ENCODE data around the gene USP33.
"Not testable (repeated sequence)": the region's sequence is repeated elsewhere in the genome, so short reads cannot be mapped to it uniquely, and the experiment has no call there.

USP33 gene

DNA sequence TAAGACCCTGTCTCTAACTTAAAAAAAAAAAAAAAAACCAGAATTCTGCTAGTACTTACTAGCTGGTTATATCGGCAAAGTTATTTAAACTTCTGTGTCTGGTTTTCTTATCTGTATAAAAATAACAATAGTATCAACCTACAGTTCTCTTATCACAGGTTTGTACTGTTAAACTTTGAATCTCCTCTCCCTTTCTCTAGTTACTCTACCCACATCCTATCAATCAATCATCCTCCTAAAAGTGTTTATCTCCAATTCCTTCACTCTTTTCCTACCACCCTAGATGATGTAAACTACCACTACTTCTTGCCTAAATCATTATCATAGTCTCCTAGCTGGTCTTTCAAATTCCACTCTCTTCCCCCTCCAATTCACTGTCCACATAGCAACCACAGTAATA, 27.6 kb downstream of the USP33 start:
- no peak for DNase-seq

DNA sequence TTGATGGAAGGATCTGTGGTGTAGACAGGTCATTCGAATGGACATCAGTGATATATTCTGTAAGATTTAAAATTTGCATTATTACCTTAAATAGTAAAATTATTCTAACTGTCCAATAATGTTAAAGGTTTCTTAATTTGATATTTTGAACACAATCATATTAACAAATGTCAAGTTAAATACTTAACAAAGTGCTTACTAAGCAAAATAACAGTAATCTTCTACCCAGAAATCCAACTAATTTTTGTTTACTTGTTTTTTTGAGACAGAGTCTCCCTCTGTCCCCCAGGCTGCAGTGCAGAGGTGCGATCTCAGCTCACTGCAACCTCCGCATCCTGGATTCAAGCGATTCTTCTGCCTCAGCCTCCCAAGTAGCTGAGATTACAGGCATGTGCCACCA, 33.9 kb downstream of the USP33 start:
- DNase-seq = no peak

DNA sequence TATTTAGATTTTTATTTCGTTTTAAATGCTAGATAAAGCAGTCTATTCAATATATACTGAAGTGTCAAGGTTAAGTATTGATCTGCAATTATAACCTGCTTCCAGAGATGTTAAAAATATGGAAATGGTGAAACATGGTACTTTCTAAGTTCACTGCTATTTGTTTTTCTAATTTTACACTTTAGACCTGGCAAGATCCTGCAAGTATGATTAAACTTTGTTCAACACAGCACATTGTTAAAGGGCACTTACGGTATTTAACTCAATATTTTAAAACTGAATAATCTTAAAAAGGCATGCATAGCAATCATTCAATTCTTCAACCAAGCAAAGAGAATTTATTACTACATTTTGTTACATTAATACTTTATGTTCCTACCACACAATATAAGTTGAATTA, 41.5 kb downstream of the USP33 start:
- DNase-seq = no peak

DNA sequence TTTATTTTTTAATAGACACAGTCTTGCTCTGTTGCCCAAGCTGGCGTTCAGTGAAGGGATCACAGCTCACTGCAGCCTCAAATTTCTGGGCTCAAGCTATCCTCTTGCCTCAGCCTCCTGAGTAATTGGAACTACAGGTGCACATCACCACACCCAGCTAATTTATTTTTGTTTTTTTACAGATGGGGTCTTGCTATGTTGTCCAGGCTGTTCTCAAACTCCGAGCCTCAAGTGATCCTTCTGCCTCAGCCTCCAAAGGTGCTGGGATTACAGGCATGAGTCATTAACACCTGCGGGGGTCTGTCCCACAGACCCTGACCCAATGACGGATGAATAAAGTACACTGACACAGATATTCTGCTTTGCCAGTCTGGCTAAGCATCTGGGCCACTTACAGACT, 43.6 kb downstream of the USP33 start:
- no peak for DNase-seq

DNA sequence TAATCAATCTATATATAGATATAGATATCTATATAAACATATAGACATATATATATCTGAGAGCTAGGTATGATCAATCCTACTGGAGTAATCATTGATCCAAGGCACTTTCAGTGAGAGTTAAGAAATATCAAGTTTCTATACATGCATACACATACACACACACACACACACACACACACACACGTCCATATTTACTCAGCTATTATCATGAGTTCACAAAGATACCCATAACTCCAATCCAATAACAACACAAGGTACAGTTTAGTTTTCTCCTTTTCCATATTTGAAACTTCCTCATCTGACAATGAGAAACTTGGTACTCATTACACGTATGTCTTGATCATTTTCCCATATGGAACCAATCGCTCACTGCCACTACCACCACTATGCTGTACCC, 49.9 kb downstream of the USP33 start:
- DNase-seq = no peak

DNA sequence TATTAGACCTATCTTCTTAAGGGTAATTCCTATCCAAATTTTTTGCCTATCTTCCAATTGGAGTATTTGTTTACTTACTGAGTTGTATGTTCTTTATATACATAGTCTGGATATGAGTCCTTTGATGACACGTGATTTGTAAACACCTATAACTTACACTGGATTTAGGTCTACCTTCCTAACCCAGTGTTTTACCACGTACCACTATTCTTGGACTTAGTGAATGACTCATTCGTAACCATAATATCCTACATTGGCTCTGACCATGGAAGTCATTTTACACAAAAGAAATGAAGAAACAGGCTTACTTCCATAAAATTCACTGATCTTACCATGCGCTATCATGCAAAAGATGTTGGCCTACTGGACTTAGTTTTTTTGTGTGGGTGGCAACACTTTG, 53.3 kb downstream of the USP33 start:
- DNase-seq = no peak

DNA sequence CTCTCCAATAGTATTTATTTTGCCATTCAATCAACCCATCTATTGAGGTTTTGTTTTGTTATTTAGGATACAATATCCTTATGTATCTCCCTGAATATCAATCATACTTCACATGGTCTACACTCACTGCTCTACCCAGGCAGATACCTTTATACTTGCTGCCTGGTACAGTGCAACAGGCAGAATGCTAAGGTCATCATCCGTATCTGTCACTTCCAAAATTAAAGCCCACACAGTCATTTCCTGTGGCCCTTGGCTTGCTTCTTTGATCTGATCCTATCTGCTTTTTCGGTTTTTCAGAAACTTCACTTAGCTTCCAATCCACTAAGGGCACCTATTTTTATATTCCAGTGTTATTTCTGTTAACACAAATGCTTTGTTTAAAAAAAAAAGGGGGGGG, 54.9 kb downstream of the USP33 start:
- no peak for DNase-seq

DNA sequence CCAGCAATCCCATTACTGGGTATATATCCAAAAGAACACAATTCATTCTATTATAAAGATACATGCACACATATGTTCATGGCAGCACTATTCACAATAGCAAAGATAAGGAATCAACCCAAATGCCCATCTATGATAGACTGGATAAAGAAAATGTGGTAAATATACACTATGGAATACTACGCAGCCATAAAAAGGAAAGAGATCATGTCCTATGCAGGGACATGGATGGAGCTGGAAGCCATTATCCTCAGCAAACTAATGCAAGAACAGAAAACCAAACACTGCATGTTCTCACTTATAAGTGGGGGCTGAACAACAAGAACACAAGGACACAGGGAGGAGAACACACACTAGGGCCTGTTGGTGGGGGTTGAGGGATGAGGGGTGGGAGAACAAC, 60.0 kb downstream of the USP33 start:
- not testable (repeated sequence) for DNase-seq

DNA sequence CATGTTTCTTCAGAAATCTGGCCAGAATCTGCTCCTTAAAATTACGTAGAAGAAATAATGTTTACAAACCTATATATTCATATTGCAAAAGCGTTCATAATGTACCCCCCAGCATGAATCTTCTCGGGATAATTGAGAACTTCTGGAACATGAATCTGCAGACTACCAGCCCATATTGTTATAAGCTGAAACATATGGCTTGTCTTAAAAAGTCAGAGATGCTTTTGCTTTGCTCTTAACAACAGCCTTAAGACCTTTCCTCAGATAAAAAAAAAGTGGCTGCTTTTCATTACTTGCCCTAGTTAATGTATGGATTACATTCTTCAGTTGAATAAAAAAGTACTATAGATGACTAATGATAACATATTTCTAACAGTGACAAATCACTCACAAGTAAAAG, 62.2 kb downstream of the USP33 start:
- no peak for DNase-seq

DNA sequence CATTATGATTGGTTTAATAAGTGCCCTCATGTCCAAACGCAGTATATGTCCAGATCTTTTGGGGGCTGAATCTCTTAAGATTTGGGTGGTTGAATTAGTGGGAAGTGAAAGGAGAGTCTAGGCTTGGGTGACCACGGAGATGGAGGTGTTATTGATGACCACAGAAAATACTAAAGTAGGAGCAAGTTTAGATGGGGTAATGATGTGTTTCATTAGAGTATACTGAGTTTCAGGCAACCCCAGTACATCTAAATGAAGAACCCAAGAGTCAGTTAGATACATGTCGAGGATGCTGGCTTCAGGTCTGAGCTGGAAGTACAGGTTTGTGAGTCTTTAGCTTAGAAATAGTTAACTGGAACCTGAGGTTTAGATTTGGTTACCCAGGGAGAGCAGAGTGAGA, 70.7 kb downstream of the USP33 start:
- DNase-seq = no peak

DNA sequence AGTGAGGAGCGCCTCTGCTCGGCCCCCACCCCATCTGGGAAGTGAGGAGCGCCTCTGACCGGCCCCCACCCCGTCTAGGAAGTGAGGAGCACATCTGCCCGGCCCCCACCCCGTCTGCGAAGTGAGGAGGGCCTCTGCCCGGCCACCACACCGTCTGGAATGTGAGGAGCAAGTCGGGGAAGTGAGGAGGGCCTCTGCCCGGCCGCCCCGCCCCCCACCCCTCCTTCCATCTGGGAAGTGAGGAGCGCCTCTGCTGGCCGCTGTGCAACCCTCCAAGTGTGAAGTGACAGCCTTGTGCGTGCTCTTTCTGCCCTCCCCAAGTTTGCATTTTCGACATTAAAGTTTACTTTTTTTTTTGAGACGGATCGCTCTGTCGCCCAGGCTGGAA, 72.1 kb downstream of the USP33 start:
- no peak for DNase-seq

DNA sequence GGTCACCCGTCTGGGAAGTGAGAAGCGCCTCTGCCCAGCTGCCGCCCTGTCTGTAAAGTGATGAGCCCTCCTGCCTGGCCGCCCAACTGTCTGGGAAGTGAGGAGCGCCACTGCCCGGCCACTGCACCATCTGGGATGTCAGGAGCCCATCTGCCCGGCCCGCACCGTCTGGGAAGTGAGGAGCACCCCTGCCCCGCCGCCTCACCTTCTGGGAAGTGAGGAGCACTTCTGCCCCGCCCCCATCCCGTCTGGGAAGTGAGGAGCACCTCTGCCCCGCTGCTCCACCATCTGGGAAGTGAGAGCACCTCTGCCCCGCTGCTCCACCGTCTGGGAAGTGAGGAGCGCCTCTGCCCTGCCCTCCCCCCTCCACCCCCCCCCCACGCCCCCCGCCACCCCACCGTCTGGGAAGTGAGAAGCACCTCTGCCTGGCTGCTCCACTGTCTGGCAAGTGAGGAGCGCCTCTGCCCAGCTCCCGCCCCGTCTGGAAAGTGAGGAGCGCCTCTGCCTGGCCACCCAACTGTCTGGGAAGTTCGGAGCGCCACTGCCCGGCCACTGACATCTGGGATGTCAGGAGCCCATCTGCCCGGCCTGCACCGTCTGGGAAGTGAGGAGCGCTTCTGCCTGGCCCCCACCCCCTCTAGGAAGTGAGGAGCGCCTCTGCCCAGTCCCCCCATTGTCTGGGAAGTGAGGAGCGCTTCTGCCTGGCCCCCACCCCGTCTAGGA, 72.7 kb downstream of the USP33 start:
- DNase-seq = no peak

DNA sequence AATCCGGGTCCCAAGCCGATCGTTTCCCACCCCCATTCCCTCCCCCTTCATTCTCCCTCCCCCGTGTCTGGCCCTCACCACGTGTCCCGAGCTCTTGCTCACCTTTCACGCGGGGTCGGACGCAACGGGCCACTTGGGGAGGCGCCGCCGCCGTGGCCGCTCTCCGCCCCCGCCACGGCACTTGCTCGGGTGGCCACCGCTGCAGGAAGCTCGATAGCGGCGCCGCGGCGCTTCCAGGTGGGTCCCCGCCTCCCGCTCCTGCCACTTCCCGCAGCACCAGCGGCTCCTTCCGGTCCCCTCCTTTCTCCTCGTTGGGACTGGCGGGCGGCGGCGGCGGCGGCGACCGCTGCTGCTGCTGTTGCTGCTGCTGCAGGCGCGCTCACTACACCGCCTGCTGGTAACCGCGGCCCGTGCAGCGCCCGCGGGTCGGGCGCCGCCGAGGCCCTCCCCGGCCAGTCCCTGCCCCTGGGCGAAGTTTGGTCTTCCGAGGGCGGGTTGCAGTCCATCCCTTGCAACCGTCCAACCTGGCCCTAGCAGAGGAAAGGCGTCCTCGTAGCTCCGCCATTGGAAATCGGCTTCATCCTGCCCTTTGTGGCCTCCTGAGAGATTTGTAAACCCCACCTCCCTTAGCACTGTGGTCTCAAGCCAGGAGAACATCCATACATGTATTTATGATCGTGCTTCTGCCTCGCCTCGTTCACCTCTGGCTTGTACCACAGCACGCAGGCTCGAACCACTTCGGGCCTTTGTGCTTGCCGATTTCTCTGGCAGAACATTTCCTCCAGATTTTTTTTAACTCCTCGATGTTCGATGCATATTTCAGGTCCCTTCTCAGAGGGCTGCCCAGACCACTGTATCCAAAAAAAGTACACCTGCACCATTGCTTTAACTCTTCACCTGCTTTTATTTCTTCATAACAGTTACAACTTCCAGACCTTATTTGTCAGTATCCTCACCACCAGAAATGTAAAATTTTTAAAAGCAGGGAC, 76.2 kb downstream of the USP33 start:
- DNase-seq = peak; percentile 85 to 86

DNA sequence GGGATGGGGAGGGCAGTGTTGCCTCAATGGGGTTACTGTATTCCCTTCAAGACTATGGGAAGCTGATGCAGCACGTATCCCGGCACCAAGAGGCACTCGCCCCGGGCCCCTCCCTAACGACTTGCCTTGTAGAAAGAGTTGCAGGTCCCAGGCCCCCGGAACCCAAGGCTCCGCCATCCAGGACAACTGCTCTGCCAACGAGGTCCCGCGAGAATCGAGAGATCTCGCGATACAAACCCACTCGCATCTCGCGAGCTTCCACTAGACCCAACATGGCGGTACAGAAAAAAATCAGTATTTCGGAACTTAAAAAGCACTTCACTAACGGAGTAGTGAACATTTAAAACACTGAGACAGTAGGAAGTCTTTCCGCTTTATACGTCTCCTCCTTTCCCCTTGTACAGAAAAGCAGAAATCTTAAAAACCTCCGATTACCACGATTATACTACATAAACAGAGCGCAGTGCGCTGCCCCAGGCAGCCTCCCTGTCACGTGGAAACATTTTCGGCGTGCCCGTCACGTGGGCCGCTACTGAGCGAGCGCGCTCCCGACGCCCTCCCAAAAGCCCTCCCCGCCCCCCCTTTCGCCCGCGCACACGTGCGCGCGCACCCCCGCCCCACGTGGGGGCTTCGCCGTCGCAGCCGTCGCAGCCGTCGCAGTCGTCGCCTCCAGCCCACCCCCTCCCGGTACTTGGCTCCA, 77.0 kb downstream of the USP33 start, which contains the start of gene ZZZ3:
Gene ZZZ3, minus strand, starts transcription at position 199 of the 700 bp plus-strand sequence. CDS start 49,304 bp downstream, outside the sequence.
- DNase-seq = peak; percentile 86 to 91

DNA sequence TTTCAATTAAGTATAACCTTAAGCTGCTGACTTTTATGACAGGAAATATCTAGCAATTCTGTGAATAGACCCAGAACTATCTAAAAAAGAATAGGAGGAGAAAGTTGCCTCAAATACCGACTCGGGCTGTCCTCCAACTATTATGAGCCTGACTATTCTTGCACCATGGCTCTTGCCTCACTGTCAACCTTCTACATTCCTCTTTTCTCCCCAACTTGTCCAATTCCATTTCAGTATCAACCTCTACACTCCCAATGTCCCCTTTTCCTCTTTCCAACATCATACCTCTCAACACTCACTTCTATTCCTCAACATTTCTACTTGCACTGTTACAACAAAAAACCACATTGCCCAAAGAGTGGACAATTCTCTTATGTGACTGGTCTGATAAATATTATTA, 79.5 kb downstream of the USP33 start:
- DNase-seq = peak; percentile 14 to 34

DNA sequence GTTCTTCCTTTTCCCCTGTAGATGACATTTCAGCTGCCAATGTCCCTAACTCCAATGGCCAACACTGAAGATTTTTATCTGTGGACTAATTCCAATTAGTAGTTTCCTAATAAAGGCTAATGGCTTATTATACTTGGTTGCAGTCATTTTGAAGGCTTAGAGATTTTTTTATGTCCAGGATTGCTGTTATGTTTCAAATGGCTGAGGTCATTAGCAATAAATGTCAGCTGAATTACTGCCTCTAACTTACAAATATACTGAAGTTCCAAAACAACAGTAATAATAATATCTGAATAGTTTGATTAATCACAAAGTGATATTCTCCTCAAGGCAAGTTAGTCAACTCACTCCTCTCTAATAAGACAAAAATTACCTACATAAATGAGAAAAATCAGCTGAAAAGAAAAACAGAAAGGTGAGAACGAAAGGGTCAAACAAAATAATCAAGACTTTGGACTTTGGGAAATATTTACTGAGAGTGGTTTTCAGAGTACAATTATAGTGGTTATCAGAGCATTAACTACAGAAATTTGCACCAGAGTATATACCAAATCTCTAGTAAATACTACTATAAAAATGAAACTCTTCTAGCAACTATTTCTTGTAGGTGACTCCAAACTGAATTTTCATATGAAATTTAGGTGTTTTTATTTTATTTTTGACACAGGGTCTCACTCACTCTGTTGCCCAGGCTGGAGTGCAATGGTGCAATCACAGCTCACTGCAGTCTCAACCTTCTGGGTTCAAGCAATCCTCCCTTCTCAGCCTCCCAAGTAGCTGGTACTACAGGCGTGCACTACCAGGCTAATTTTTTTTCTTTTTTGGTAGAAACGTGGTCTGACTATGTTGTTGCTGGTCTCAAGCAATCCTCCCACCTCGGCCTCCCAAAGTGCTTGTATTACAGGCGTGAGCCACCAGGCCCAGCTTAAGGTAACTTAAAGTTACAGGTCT, 80.7 kb downstream of the USP33 start:
- no peak for DNase-seq

DNA sequence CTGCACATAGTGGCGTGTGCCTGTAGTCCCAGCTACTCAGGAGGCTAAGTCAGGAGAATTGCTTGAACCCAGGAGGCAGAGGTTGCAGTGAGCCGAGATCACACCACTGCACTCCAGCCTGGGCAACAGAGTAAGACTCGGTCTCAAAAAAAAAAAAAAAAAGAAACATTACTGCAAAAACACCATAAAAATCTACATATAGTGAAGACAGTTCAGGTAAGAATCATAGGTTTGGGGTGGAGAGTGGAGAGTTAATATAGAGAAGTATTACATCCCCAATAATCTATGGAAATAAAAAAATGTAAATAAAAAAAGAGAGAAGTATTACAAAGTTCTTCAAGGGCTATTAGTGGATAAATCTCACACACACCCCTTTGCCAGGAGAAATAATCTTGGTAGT, 84.8 kb downstream of the USP33 start:
- not testable (repeated sequence) for DNase-seq

DNA sequence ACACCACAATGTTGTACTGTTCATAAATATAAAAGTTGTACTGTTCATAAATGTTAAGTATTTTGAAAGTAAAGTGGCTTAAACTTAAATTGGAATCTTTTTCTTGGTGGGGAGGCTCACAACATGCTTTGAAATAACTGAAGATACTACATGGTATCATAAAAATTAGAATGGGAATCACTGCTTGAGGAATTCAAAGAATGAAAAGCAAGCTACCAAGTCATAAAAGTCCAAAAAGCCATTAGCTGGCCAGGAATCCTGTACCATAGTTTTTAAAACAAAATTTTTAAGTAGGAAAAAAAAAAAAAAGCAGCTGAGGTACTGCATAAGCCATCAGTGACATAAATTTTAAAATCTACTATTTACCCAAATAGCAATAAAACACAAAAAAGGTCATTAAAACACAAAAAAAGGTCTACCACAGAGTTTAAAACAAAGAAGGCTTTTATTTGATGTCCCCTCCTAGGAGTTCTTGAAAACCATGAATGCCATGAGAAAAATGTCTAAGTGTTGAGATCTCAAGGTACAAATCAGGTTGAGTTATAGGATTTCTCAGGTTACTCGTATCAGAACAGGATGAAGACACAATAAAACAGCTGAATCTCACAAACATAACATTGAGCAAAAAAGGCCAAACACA, 85.8 kb downstream of the USP33 start:
- DNase-seq = no peak

DNA sequence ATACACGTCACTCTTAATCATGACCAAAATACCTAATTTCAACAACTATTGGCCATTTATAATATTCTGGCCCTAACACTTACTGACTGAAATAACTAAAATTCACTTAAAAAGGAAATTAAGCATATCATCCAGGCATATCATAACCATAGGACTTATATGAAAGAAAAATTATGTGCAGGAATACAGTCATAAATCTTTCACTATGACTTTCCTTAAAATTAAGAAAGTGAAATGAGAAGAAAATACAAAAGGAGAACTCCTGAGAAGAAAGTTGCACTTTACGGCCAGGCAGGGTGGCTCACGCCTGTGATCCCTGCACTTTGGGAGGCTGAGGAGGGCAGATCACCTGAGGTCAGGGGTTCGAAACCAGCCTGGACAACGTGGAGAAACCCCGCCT, 86.6 kb downstream of the USP33 start:
- DNase-seq = no peak

DNA sequence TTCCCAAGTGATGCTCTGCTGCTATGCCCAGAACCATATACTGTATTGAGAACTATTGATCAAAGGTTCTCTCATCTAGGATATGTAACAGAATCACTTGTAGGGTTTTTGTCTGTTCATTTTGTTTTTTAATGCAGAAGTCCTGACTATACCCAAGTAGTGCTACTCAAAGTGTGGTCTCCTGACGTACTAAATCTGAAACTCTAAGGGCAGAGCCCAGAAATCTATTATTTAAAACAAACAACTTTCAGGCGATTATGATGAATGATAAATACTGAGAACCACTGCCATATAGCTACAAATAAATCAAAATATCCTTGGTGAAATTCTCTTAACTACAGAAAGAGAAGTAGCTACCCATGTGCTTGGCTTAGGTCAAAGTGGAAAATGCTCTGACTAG, 87.3 kb downstream of the USP33 start:
- no peak for DNase-seq

DNA sequence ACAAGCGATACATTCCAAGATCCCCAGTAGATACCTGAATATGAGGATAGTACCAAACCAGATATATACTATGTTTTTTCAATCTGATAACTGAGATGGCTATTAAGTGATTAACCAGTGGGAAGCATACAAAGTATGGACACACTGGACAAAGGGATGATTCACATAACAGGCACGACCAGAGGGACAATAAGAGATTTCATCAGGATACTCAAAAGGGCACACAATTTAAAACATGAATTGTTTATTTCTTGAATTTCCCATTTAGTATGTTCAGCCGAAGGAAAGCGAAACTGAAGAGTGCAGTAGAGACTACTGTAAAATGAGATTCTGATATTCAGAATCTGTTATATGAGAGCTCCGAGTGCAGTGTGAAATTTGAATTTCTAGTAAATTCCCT, 87.8 kb downstream of the USP33 start:
- DNase-seq = no peak

DNA sequence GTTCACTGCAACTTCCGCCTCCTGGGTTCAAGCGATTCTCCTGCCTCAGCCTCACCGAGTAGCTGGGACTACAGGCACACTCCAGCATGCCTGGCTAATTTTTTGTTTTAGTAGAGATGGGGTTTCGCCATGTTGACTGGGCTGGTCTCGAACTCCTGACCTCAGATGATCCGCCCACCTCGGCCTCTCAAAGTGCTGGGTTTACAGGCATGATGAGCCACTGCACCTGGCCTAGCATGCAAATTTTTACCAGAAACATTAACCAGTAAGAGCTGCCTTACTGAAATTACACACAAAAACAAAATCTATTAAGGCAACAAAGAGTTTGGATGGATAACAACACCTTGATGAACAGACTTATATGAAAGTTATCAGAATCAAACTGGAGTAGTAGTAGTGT, 89.3 kb downstream of the USP33 start:
- no peak for DNase-seq
